Right lobe of liver (tissue), 6 donors: Measurements from ENCODE around the gene C1QTNF8. TPM values are rescaled to one million over a fixed set of nuclear protein-coding genes. Genes with fewer than 3 reads are reported as not detected.
A peak's percentile ranks its signal among the peaks of the same experiment; 100 is the strongest.

Source experiments
- ATAC-seq, 4 donors: fragments of 200-7000 bp; cut with Tn5 transposase; one replicate each; pipeline ENCODE4 v1.9.1; 2020; ENCODE audit warnings: mild to moderate bottlenecking in 4 of 4, moderate library complexity in 4 of 4
- DNase-seq, 3 donors: peaks; one replicate each; pipeline ENCODE4 v3.0.0-alpha.2; 2020
- H3K27ac ChIP-seq, 3 donors: fragments of 200-600 bp; one replicate each; pipeline ENCODE4 v1.8.0; 2022
- H3K27me3 ChIP-seq, 2 donors: fragments of 200-600 bp; one replicate each; pipeline ENCODE4 v1.8.0; 2022
- H3K36me3 ChIP-seq, 4 donors: fragments of 200-600 bp; sonication (generic) in 1 of 4; one replicate each; pipeline versions ENCODE4 v1.5.1 to v1.8.0; 2017 to 2022; ENCODE audit warnings: control low read depth in 1 of 4
- H3K4me1 ChIP-seq, 4 donors: fragments of 200-600 bp; sonication (generic) in 1 of 4; one replicate each; pipeline versions ENCODE4 v1.5.1 to v1.8.0; 2017 to 2022; ENCODE audit warnings: control low read depth in 1 of 4
- H3K4me3 ChIP-seq, 3 donors: fragments of 200-600 bp; one replicate each; pipeline ENCODE4 v1.8.0; 2022
- H3K9me3 ChIP-seq, 4 donors: fragments of 200-600 bp; sonication (generic) in 1 of 4; one replicate each; pipeline versions ENCODE4 v1.5.1 to v1.8.0; 2017 to 2022; ENCODE audit warnings: control low read depth in 1 of 4
- CTCF ChIP-seq, 4 donors: fragments of 200-600 bp in 3 of 4; fragments of 450-650 bp in 1 of 4; IDR thresholded peaks; one replicate each; pipeline versions ENCODE4 v1.5.1 to v1.8.0; 2016 to 2022; ENCODE audit warnings: antibody characterized with exemption in 4 of 4, mild to moderate bottlenecking in 2 of 4
- POLR2A ChIP-seq: fragments of 450-650 bp; IDR thresholded peaks from one replicate; pipeline ENCODE4 v1.6.1; 2017; ENCODE audit warnings: antibody characterized with exemption, mild to moderate bottlenecking
- WGBS: methylation state at CpG from one replicate; pipeline ENCODE4 v1.1.6; 2018; ENCODE audit warnings: low coverage, low lambda C conversion rate; ENCODE audit not compliant: insufficient coverage; ENCODE audit errors: missing lambda C conversion rate; 5-methylcytosine and 5-hydroxymethylcytosine counted together
- intact Hi-C, 2 donors: fragments of 100-400 bp; cut with DNase I; formaldehyde crosslinking; loops; one replicate each; pipeline versions ENCODE4 v1.11.2 to v1.14.1; 2022
- total RNA-seq, 6 experiments: library from RNA; depleted of rRNA in 2 of 6; stranded (reverse); fragments of >200 nt in 2 of 6; fragmentation: NEBNext Ultra II Directional in 3 of 6; extraction: Animal tissue kit (Norgen Biotek cat#: 25700) in 3 of 6; gene quantifications; one replicate each; pipeline versions ENCODE4 v1.1.0 to v1.2.4, GENCODE V29; 2016 to 2023
- donor health status: DM: no; HTN: yes; CAD: no.
- donor health status: DM: no; HTN: no; CAD: no.
- donor health status: DM: no; HTN: no; CAD: no.
- donor health status: DM: no; HTN: yes; CAD: no.
- donor health status: DM: no; HTN: yes; CAD: no.

C1QTNF8 gene
- total RNA-seq, 6 experiments from 2014 or later: not detected

GRCh38 chr16:1057252-1057932 lies 38.7 kb downstream of the C1QTNF8 start:
- H3K4me1 ChIP-seq: no peaks in the 10 kb centered on the region
- intact Hi-C loops: no loop called here
- ATAC-seq (peak; percentile 50 to 71 (median 70)), DNase-seq (peak in 2 of 3 donors; percentile 56 to 59)
- WGBS: 0% methylated on average over 1 of the region's 33 CpGs
- no peak overlapping the region for H3K4me3 ChIP-seq
- no peaks in the 10 kb centered on the region for H3K36me3 ChIP-seq
- no peaks in the 10 kb centered on the region for H3K9me3 ChIP-seq
- H3K27ac ChIP-seq: no peak overlapping the region
- peak; percentile 76 to 91 (median 86) for TF ChIP-seq CTCF (IDR thresholded peaks at IDR 0.05)
- no peak for TF ChIP-seq POLR2A
- H3K27me3 ChIP-seq: no peaks in the 10 kb centered on the region

GRCh38 chr16:1056196-1056595 lies 39.8 kb downstream of the C1QTNF8 start:
- intact Hi-C loops: no loop called here
- Histone ChIP-seq H3K27me3 (no peaks in the 10 kb centered on the region), H3K4me1 (no peaks in the 10 kb centered on the region), H3K27ac (no peak overlapping the region), H3K9me3 (no peaks in the 10 kb centered on the region), H3K4me3 (no peak overlapping the region), H3K36me3 (no peaks in the 10 kb centered on the region)
- TF ChIP-seq CTCF (IDR thresholded peaks at IDR 0.05) (no peak), POLR2A (no peak)
- ATAC-seq (no peak), DNase-seq (no peak)
- 66% methylated on average over 8 of the region's 8 CpGs for WGBS

GRCh38 chr16:1055557-1055924 lies 40.5 kb downstream of the C1QTNF8 start:
- no peak overlapping the region for H3K4me3 ChIP-seq
- intact Hi-C loops: no loop called here
- TF ChIP-seq POLR2A (no peak), CTCF (IDR thresholded peaks at IDR 0.05) (no peak)
- H3K27ac ChIP-seq: no peak overlapping the region
- ATAC-seq (no peak), DNase-seq (no peak)
- H3K36me3 ChIP-seq: no peaks in the 10 kb centered on the region
- H3K9me3 ChIP-seq: no peaks in the 10 kb centered on the region
- WGBS: 70% methylated on average over 2 of the region's 13 CpGs
- H3K27me3 ChIP-seq: no peaks in the 10 kb centered on the region
- no peaks in the 10 kb centered on the region for H3K4me1 ChIP-seq

GRCh38 chr16:1054660-1055556 lies 41.1 kb downstream of the C1QTNF8 start:
- Histone ChIP-seq H3K36me3 (no peaks in the 10 kb centered on the region), H3K4me3 (no peak overlapping the region), H3K4me1 (no peaks in the 10 kb centered on the region), H3K27me3 (no peaks in the 10 kb centered on the region), H3K9me3 (no peaks in the 10 kb centered on the region), H3K27ac (no peak overlapping the region)
- intact Hi-C loops: loop anchor here (5.0 kb wide), 2 partner anchors 243 to 343 kb away; no protein-coding TSS in a partner anchor
- DNase-seq (peak; percentile 70 to 73 (median 72)), ATAC-seq (peak; percentile 76 to 87 (median 84))
- TF ChIP-seq CTCF (IDR thresholded peaks at IDR 0.05) (peak; percentile 74 to 82 (median 76)), POLR2A (no peak)
- 7% methylated on average over 3 of the region's 34 CpGs for WGBS
